VCaP (cell line): ENCODE data around the gene LIAS.

Source experiments
- H3K27ac ChIP-seq: fragments of 450-650 bp; 2 replicates; pipeline ENCODE4 v1.5.1; 2017
- TF ChIP-seq, protein P1 (sequence below): fragments of 450-650 bp; conservative IDR thresholded peaks from 2 replicates; pipeline ENCODE4 v1.5.1; 2017; ENCODE audit warnings: mild to moderate bottlenecking, moderate library complexity

Gene LIAS

DNA sequence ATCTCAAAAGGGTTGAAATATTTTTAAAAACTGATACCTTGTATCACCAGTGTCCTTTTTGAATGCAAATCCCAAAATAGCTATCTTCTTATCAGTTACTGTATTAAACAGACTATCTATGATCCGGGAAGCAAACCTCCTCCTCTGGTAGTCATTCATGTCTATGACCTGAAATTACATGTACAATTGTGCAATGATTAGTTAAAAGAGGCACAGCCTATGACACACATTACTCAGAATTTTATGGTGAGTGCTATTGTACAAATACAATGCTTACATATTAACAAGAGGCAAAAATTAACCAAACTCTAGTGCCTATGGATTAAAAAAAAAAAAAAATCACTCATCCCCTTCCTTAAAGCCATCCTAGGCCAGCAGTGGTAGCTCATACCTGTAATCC, 46.7 kb downstream of the LIAS start:
- no peak overlapping the region for H3K27ac ChIP-seq
- TF ChIP-seq, protein P1, sequence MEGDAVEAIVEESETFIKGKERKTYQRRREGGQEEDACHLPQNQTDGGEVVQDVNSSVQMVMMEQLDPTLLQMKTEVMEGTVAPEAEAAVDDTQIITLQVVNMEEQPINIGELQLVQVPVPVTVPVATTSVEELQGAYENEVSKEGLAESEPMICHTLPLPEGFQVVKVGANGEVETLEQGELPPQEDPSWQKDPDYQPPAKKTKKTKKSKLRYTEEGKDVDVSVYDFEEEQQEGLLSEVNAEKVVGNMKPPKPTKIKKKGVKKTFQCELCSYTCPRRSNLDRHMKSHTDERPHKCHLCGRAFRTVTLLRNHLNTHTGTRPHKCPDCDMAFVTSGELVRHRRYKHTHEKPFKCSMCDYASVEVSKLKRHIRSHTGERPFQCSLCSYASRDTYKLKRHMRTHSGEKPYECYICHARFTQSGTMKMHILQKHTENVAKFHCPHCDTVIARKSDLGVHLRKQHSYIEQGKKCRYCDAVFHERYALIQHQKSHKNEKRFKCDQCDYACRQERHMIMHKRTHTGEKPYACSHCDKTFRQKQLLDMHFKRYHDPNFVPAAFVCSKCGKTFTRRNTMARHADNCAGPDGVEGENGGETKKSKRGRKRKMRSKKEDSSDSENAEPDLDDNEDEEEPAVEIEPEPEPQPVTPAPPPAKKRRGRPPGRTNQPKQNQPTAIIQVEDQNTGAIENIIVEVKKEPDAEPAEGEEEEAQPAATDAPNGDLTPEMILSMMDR = no peak

DNA sequence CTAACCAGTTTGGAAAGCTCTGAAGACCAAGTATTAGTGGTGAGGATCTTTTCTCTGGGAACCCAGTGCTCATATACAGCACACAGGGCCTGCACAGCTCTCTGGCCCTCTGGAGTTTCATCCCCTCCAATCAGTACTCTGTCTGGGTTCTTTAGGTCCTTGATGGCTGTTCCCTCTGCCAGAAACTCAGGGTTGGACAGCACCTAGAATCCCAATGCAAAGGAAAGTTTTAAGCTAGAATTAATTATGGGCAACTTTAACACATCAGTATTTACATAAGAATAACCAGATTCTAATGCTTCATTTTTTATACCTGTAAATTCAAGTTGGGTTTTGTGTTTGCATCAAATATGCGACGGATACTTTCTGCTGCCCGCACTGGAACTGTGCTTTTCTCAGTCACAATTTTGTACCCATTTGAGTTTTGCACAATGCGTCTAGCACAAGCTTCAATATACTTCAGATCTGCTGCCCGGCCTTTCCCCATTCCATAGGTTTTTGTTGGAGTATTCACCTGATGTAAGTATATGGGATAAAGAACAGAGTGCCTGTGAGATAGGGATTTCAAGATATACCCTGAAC, 51.6 kb downstream of the LIAS start:
- TF ChIP-seq, protein P1 = no peak
- H3K27ac ChIP-seq = no peak overlapping the region

DNA sequence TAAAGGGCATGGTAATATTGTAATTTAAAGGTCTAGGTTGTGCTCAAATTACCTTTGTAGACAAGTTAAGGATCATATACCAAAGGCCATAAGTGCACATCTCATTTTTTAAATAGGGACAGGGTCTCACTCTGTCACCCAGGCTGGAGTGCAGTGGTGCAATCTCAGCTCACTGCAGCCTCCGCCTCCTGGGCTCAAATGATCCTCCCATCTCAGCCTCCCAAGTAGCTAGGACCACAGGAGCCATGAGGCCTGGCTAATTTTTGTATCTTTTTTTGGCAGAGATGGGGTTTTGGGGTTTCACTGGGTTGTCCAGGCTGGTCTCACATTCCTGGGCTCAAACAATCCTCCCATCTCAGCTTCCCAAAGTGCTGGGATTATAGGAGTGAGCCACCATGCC, 55.4 kb downstream of the LIAS start:
- H3K27ac ChIP-seq = peak overlapping the region; percentile 72

DNA sequence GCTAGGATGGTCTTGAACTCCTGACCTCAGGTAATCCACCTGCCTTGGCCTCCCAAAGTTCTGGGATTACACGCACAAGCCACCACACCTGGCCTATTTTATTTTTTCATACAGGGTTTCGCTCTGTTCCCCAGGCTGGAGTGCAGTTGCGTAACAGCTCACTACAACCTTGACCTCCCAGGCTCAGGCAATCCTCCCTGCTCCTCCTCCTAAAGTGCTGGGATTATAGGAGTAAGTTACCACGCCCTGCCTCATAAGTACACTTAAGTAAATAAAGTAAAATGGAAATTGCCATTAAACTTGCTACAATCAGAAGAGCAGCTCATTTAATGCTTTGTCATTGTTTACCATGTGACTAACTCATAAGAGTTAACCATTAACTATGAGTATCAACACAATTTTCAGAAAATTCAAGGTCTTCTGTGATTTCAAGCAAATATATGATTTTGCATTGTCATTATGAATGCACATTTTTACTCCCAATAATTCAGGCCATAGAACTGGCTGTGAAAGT, 56.1 kb downstream of the LIAS start:
- TF ChIP-seq, protein P1 = no peak
- H3K27ac ChIP-seq = peak overlapping the region; percentile 72

DNA sequence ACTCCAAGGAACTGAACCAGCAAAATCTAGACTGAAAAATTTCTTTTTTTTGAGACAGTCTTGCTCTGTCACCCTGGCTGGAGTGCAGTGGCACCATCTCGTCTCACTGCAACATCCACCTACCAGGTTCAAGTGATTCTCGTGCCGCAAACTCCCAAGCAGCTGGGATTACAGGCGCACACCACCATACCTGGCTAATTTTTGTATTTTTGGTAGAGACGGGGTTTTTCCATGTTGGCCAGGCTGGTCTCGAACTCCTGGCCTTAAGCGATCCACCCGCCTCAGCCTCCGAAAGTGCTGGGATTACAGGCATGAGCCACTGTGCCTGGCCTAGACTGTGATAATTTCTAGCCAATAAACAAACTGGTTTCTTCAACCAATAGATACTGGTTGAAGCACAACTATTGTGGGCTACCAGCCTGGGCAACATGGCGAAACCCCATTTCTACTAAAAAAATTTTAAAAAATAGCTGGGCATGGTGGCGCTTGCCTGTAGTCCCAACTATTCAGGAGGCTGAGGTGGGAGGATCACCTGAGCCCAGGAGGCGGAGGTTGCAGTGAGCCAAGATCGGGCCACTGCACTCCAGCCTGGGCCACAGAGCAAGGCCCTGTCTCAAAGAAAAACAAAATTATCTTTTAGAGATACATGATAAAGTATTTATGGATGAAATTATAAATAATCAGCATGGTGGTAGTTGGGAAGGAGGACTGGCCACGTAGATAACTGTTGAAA, 57.0 kb downstream of the LIAS start:
- peak overlapping the region; percentile 72 for H3K27ac ChIP-seq

DNA sequence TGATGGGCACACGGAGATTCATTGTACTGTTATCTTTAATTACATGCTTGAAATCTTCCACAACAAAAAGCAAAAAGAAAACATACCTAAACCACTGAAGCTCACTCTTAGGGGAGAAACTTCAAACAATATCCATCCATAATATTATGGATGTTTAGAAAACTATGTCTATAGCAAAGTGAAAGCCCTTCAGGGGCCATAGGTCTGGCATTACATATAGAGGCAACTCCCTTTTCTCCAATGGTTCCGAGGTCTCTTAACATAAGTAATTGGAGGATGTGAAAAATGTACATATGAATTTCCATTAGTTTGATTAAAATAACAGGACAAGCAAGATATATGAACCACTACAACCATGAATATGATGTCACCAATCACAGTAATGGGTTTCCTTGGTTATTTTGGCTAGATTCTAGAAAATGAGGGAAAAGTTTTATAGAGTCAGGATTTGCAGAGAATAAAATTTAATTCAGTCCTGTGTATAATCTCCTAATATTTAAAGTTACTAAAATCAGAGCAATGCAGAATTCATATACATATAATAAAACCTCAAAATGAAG, 57.6 kb downstream of the LIAS start:
- TF ChIP-seq, protein P1 = no peak
- H3K27ac ChIP-seq = peak overlapping the region; percentile 72

DNA sequence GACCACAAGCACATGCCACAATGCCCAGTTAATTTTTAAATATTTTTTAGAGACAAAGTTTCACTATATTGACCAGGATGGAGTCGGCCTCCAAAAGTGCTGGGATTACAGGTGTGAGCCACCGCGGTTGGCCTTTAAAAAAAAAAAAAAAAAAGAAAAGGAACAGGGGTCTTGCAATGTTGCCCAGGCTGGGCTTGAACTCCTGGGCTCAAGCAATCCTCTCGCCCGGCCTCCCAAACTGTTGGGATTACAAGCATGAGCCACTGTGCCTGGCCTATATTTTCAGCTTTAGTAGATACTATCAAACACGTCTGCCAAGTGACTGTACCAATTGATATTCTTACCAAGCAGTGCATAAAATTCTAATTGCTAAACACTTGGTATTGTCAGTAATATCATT, 59.6 kb downstream of the LIAS start:
- TF ChIP-seq, protein P1 = no peak
- no peak overlapping the region for H3K27ac ChIP-seq

DNA sequence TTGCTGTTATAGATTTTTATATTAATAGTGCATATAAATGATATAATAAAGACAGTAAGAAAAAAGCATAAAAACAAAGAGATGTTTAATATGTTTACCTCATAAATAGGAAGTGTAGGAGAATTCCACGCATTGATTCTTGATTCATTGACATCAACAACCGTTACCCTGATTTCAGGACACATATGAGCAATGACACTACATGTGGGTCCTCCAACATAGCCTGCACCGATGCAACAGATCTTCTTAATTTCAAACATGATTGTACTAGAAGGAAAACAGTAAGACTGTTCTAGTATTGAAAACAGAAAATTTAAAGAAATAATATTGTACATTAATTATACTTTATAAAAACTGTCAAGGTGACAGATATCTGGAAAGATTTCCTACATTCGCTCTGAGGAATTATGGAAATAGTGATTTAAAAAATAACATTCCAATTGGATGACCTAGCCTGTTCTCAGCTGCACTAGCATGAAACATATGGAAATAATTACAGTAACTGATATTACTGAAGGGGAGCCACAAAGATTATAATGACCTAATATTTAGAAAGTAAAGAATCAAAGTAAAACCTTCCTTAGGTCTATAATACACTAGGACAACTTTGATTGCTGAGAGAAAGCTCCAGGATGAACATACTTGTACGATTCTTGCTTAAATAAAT, 62.5 kb downstream of the LIAS start:
- H3K27ac ChIP-seq = no peak overlapping the region
- TF ChIP-seq, protein P1 = no peak
